ENCODE results near the gene GMIP.

Gene GMIP

DNA sequence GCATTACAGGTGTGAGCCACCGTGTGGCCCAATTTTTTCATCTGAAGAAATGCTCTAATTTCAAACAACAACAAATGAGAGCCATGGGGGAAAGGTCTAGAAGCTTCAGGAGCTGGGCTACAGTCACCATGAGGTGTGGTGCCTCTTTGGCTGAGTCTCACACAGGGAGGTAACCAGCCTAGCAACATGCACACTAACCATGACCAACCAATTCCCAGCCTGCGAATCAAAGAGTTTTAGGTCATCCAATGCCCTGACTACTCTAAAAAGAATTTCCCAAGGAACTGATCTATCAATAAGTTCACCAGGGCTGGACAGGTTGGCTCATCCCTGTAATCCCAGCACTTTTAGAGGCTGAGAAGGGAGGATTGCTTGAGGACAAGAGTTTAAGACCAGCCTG, 54.9 kb downstream of the GMIP start:
- Histone ChIP-seq H3K4me3 (ENCODE audit: low read length in 2 of 2) (no peak overlapping the region), H3K14ac (ENCODE audit: low read length) (no peak overlapping the region), H4K91ac (ENCODE audit: low read depth, low read length, poor library complexity) (no peak overlapping the region), H3K79me1 (ENCODE audit: low read depth, low read length) (no peaks in the 10 kb centered on the region), H2BK15ac (ENCODE audit: low read length) (no peak overlapping the region), H3K4ac (ENCODE audit: low read length) (no peak overlapping the region), H3K36me3 (replicated peaks in 1 of 2; ENCODE audit: control insufficient read depth in 2 of 2, insufficient read depth in 2 of 2, low read length in 2 of 2) (peaks cover 0 to 6% of the 10 kb centered on the region in 2 donors), H3K9ac (ENCODE audit: low read depth, low read length, poor library complexity) (no peak overlapping the region), H3K4me2 (ENCODE audit: insufficient read depth, low read length, poor library complexity, severe bottlenecking) (no peak overlapping the region), H2BK12ac (ENCODE audit: low read length) (no peak overlapping the region), H3K9me3 (replicated peaks in 1 of 2; ENCODE audit: control insufficient read depth in 2 of 2, insufficient read depth in 1 of 2, low read depth in 1 of 2, low read length in 2 of 2) (no peaks in the 10 kb centered on the region), H3K4me1 (ENCODE audit: control insufficient read depth in 2 of 2, insufficient read depth in 1 of 2, low read depth in 1 of 2, low read length in 2 of 2) (peaks cover 6% of the 10 kb centered on the region in 2 donors), H3K23ac (ENCODE audit: low read depth, low read length, poor library complexity) (no peak overlapping the region), H2AK5ac (ENCODE audit: low read depth, low read length) (no peak overlapping the region), H3K18ac (ENCODE audit: low read length) (no peak overlapping the region), H3K27ac (replicated peaks; ENCODE audit: low read length) (no peak overlapping the region), H2BK5ac (ENCODE audit: low read length) (no peak overlapping the region), H3K27me3 (ENCODE audit: control insufficient read depth in 3 of 3, insufficient read depth in 3 of 3, low read depth in 1 of 3, low read length in 3 of 3) (no peaks in the 10 kb centered on the region), H2BK120ac (ENCODE audit: low read depth, low read length) (no peak overlapping the region), H4K8ac (ENCODE audit: low read depth, low read length) (no peak overlapping the region), H2AFZ (ENCODE audit: low read length) (no peak overlapping the region)
- no peak for DNase-seq (ENCODE audit: low spot score)
- no CpG with 5 or more reads among the region's 2 CpGs for WGBS, 2 donors (ENCODE audit: extremely low coverage in 2 of 2, insufficient read length in 2 of 2, insufficient replicate concordance in 1 of 2)

DNA sequence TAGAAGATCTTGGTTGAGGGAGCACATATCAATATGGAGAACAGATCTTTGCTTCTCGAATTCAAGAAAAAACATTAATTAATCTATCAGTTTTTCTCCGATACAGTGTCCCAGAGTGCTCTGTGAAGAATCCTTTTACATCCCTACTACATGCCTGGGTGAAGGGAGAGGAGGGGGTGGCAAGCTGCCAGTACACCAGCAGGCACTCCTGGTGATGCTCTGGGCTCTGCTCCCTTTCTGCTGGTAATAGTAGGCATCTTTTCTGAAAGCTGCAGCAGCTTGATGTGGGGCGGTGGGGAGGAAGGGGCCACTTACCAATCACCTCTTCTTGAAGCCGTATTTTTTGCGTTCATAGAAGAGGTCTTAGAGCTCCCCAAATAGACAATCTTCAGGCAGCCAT, 55.7 kb downstream of the GMIP start:
- H3K27me3 ChIP-seq (ENCODE audit: control insufficient read depth in 3 of 3, insufficient read depth in 3 of 3, low read depth in 1 of 3, low read length in 3 of 3) = no peaks in the 10 kb centered on the region
- no peak overlapping the region for H3K23ac ChIP-seq (ENCODE audit: low read depth, low read length, poor library complexity)
- DNase-seq (ENCODE audit: low spot score) = no peak
- peaks cover 6% of the 10 kb centered on the region in 2 donors for H3K4me1 ChIP-seq (ENCODE audit: control insufficient read depth in 2 of 2, insufficient read depth in 1 of 2, low read depth in 1 of 2, low read length in 2 of 2)
- H2BK5ac ChIP-seq (ENCODE audit: low read length) = no peak overlapping the region
- no peak overlapping the region for H3K4me2 ChIP-seq (ENCODE audit: insufficient read depth, low read length, poor library complexity, severe bottlenecking)
- H2BK15ac ChIP-seq (ENCODE audit: low read length) = no peak overlapping the region
- H3K9ac ChIP-seq (ENCODE audit: low read depth, low read length, poor library complexity) = no peak overlapping the region
- H3K18ac ChIP-seq (ENCODE audit: low read length) = no peak overlapping the region
- H2AK5ac ChIP-seq (ENCODE audit: low read depth, low read length) = no peak overlapping the region
- H4K8ac ChIP-seq (ENCODE audit: low read depth, low read length) = no peak overlapping the region
- no peak overlapping the region for H3K4me3 ChIP-seq (ENCODE audit: low read length in 2 of 2)
- H2BK120ac ChIP-seq (ENCODE audit: low read depth, low read length) = no peak overlapping the region
- H3K14ac ChIP-seq (ENCODE audit: low read length) = no peak overlapping the region
- no peak overlapping the region for H3K4ac ChIP-seq (ENCODE audit: low read length)
- no peaks in the 10 kb centered on the region for H3K9me3 ChIP-seq (replicated peaks in 1 of 2; ENCODE audit: control insufficient read depth in 2 of 2, insufficient read depth in 1 of 2, low read depth in 1 of 2, low read length in 2 of 2)
- H3K79me1 ChIP-seq (ENCODE audit: low read depth, low read length) = no peaks in the 10 kb centered on the region
- no peak overlapping the region for H4K91ac ChIP-seq (ENCODE audit: low read depth, low read length, poor library complexity)
- no peak overlapping the region for H2BK12ac ChIP-seq (ENCODE audit: low read length)
- no CpG with 5 or more reads among the region's 5 CpGs for WGBS, 2 donors (ENCODE audit: extremely low coverage in 2 of 2, insufficient read length in 2 of 2, insufficient replicate concordance in 1 of 2)
- H3K27ac ChIP-seq (replicated peaks; ENCODE audit: low read length) = no peak overlapping the region
- peaks cover 0 to 2% of the 10 kb centered on the region in 2 donors for H3K36me3 ChIP-seq (replicated peaks in 1 of 2; ENCODE audit: control insufficient read depth in 2 of 2, insufficient read depth in 2 of 2, low read length in 2 of 2)
- no peak overlapping the region for H2AFZ ChIP-seq (ENCODE audit: low read length)

DNA sequence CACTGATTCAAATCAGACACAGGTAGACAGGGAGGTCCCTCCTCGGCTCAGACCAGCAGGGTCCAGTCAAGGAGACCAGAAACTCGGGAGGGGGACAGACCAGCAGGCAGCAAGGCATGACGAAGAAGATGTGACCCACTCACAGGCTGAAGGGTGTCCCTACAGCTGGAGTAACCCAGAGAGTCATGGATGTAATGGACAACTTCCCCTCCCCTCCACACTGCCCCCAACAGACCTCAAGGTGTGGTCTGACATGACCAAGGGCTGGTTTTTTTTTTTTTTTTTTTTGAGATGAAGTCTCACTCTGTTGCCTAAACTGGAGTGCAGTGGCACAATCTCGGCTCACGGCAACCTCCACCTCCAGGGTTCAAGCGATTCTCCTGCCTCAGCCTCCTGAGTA, 59.1 kb downstream of the GMIP start:
- no peak overlapping the region for H3K4me2 ChIP-seq (ENCODE audit: insufficient read depth, low read length, poor library complexity, severe bottlenecking)
- H2BK120ac ChIP-seq (ENCODE audit: low read depth, low read length) = no peak overlapping the region
- no peak for DNase-seq (ENCODE audit: low spot score)
- no peak overlapping the region for H3K27ac ChIP-seq (replicated peaks; ENCODE audit: low read length)
- H3K79me1 ChIP-seq (ENCODE audit: low read depth, low read length) = no peaks in the 10 kb centered on the region
- WGBS, 2 donors (ENCODE audit: extremely low coverage in 2 of 2, insufficient read length in 2 of 2, insufficient replicate concordance in 1 of 2) = no CpG with 5 or more reads among the region's 6 CpGs
- H3K4me1 ChIP-seq (ENCODE audit: control insufficient read depth in 2 of 2, insufficient read depth in 1 of 2, low read depth in 1 of 2, low read length in 2 of 2) = peaks cover 0 to 7% of the 10 kb centered on the region in 2 donors
- H2BK15ac ChIP-seq (ENCODE audit: low read length) = no peak overlapping the region
- no peak overlapping the region for H3K9ac ChIP-seq (ENCODE audit: low read depth, low read length, poor library complexity)
- no peak overlapping the region for H2AFZ ChIP-seq (ENCODE audit: low read length)
- no peak overlapping the region for H3K4me3 ChIP-seq (ENCODE audit: low read length in 2 of 2)
- H2BK5ac ChIP-seq (ENCODE audit: low read length) = no peak overlapping the region
- H3K9me3 ChIP-seq (replicated peaks in 1 of 2; ENCODE audit: control insufficient read depth in 2 of 2, insufficient read depth in 1 of 2, low read depth in 1 of 2, low read length in 2 of 2) = no peaks in the 10 kb centered on the region
- no peaks in the 10 kb centered on the region for H3K36me3 ChIP-seq (replicated peaks in 1 of 2; ENCODE audit: control insufficient read depth in 2 of 2, insufficient read depth in 2 of 2, low read length in 2 of 2)
- no peak overlapping the region for H2BK12ac ChIP-seq (ENCODE audit: low read length)
- H3K23ac ChIP-seq (ENCODE audit: low read depth, low read length, poor library complexity) = no peak overlapping the region
- no peak overlapping the region for H4K8ac ChIP-seq (ENCODE audit: low read depth, low read length)
- no peak overlapping the region for H2AK5ac ChIP-seq (ENCODE audit: low read depth, low read length)
- no peak overlapping the region for H3K18ac ChIP-seq (ENCODE audit: low read length)
- H3K27me3 ChIP-seq (ENCODE audit: control insufficient read depth in 3 of 3, insufficient read depth in 3 of 3, low read depth in 1 of 3, low read length in 3 of 3) = no peaks in the 10 kb centered on the region
- no peak overlapping the region for H3K14ac ChIP-seq (ENCODE audit: low read length)
- no peak overlapping the region for H4K91ac ChIP-seq (ENCODE audit: low read depth, low read length, poor library complexity)
- H3K4ac ChIP-seq (ENCODE audit: low read length) = no peak overlapping the region

DNA sequence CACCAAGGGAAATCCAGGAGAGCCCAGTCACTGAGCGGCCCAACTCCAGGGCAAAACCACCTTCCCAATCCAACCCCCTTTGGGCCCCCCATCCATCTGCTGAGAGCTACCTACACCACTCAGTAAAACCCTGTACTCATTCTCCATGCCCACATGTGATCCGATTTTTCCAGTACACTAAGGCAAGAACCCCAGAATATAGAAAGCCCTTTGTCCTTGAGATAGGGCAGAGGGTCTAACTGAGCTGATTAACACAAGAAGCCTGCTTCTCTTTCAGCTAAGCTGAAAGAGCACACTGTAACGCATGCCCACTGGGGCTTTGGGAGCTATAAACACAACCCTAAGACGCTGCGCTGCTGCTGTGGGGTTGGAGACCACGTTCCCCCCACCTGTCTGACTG, 61.0 kb downstream of the GMIP start:
- H3K4me1 ChIP-seq (ENCODE audit: control insufficient read depth in 2 of 2, insufficient read depth in 1 of 2, low read depth in 1 of 2, low read length in 2 of 2) = peaks cover 0 to 10% of the 10 kb centered on the region in 2 donors
- no CpG with 5 or more reads among the region's 6 CpGs for WGBS, 2 donors (ENCODE audit: extremely low coverage in 2 of 2, insufficient read length in 2 of 2, insufficient replicate concordance in 1 of 2)
- H2BK5ac ChIP-seq (ENCODE audit: low read length) = no peak overlapping the region
- no peak overlapping the region for H2BK120ac ChIP-seq (ENCODE audit: low read depth, low read length)
- no peak overlapping the region for H3K27ac ChIP-seq (replicated peaks; ENCODE audit: low read length)
- no peak overlapping the region for H2AFZ ChIP-seq (ENCODE audit: low read length)
- no peak overlapping the region for H3K4me3 ChIP-seq (ENCODE audit: low read length in 2 of 2)
- no peak for DNase-seq (ENCODE audit: low spot score)
- H2BK15ac ChIP-seq (ENCODE audit: low read length) = no peak overlapping the region
- no peak overlapping the region for H2BK12ac ChIP-seq (ENCODE audit: low read length)
- no peak overlapping the region for H3K23ac ChIP-seq (ENCODE audit: low read depth, low read length, poor library complexity)
- H3K4me2 ChIP-seq (ENCODE audit: insufficient read depth, low read length, poor library complexity, severe bottlenecking) = no peak overlapping the region
- H3K9me3 ChIP-seq (replicated peaks in 1 of 2; ENCODE audit: control insufficient read depth in 2 of 2, insufficient read depth in 1 of 2, low read depth in 1 of 2, low read length in 2 of 2) = no peaks in the 10 kb centered on the region
- no peaks in the 10 kb centered on the region for H3K79me1 ChIP-seq (ENCODE audit: low read depth, low read length)
- H3K36me3 ChIP-seq (replicated peaks in 1 of 2; ENCODE audit: control insufficient read depth in 2 of 2, insufficient read depth in 2 of 2, low read length in 2 of 2) = no peaks in the 10 kb centered on the region
- H3K14ac ChIP-seq (ENCODE audit: low read length) = no peak overlapping the region
- H2AK5ac ChIP-seq (ENCODE audit: low read depth, low read length) = no peak overlapping the region
- no peak overlapping the region for H4K91ac ChIP-seq (ENCODE audit: low read depth, low read length, poor library complexity)
- H4K8ac ChIP-seq (ENCODE audit: low read depth, low read length) = no peak overlapping the region
- H3K18ac ChIP-seq (ENCODE audit: low read length) = peak overlapping the region; percentile 6
- no peaks in the 10 kb centered on the region for H3K27me3 ChIP-seq (ENCODE audit: control insufficient read depth in 3 of 3, insufficient read depth in 3 of 3, low read depth in 1 of 3, low read length in 3 of 3)
- H3K9ac ChIP-seq (ENCODE audit: low read depth, low read length, poor library complexity) = no peak overlapping the region
- no peak overlapping the region for H3K4ac ChIP-seq (ENCODE audit: low read length)

Measured in neuronal stem cell (in vitro differentiated cells).